BLaER1 (cell line): Measurements from ENCODE around the gene RAPGEF1.

ENCODE experiments used
- H3K27ac ChIP-seq: shearing (Covaris generic); formaldehyde crosslinking; 2 replicates; pipeline ENCODE4 v1.8.1; 2022
- H3K27me3 ChIP-seq: shearing (Covaris generic); formaldehyde crosslinking; 2 replicates; pipeline ENCODE4 v1.8.1; 2022
- H3K36me3 ChIP-seq: shearing (Covaris generic); formaldehyde crosslinking; 2 replicates; pipeline ENCODE4 v1.8.1; 2022
- H3K4me1 ChIP-seq: shearing (Covaris generic); formaldehyde crosslinking; 2 replicates; pipeline ENCODE4 v1.8.1; 2022
- H3K4me2 ChIP-seq: shearing (Covaris generic); formaldehyde crosslinking; 2 replicates; pipeline ENCODE4 v1.8.1; 2022
- H3K4me3 ChIP-seq: shearing (Covaris generic); formaldehyde crosslinking; 2 replicates; pipeline ENCODE4 v1.8.1; 2022
- H3K9ac ChIP-seq: shearing (Covaris generic); formaldehyde crosslinking; 2 replicates; pipeline ENCODE4 v1.8.1; 2022
- H3K9me3 ChIP-seq: shearing (Covaris generic); formaldehyde crosslinking; 2 replicates; pipeline ENCODE4 v1.8.1; 2022
- H4K20me1 ChIP-seq: shearing (Covaris generic); formaldehyde crosslinking; 2 replicates; pipeline ENCODE4 v1.8.1; 2022
- Cebpa-rat ChIP-seq: shearing (Covaris generic); IDR thresholded peaks from 2 replicates; pipeline ENCODE4 v1.8.1; 2022

The RAPGEF1 gene

GRCh38 chr9:131701436-131701781, 38.5 kb downstream of the RAPGEF1 start:
- Histone ChIP-seq H3K27ac (no peak overlapping the region), H3K27me3 (no peaks in the 10 kb centered on the region), H3K4me1 (peaks cover 88% of the 10 kb centered on the region), H3K9ac (no peak overlapping the region), H3K36me3 (peaks cover 18% of the 10 kb centered on the region; the same call in 1 of the 2 replicates), H4K20me1 (peaks cover 100% of the 10 kb centered on the region), H3K4me2 (peak overlapping the region; percentile 55), H3K4me3 (no peak overlapping the region), H3K9me3 (no peaks in the 10 kb centered on the region)
- peak; percentile 26; the same call in 1 of the 2 replicates for TF ChIP-seq Cebpa-rat

GRCh38 chr9:131700765-131701435, 39.0 kb downstream of the RAPGEF1 start:
- Histone ChIP-seq H3K36me3 (peaks cover 19% of the 10 kb centered on the region; the same call in 1 of the 2 replicates), H3K9me3 (no peaks in the 10 kb centered on the region), H3K27ac (no peak overlapping the region), H3K9ac (no peak overlapping the region), H3K27me3 (no peaks in the 10 kb centered on the region), H4K20me1 (peaks cover 100% of the 10 kb centered on the region), H3K4me2 (peak overlapping the region; percentile 55), H3K4me1 (peaks cover 88% of the 10 kb centered on the region), H3K4me3 (no peak overlapping the region)
- no peak for TF ChIP-seq Cebpa-rat

- peaks cover 86% of the 10 kb centered on the region for H3K4me1 ChIP-seq
- peak overlapping the region; percentile 60; the same call in 1 of the 2 replicates for H3K4me2 ChIP-seq
- TF ChIP-seq Cebpa-rat, result no peak
Observed at GRCh38 chr9:131700076-131700475, 39.8 kb downstream of the RAPGEF1 start.

GRCh38 chr9:131698618-131698985, 41.3 kb downstream of the RAPGEF1 start:
- H3K4me2 ChIP-seq, result peak overlapping the region; percentile 60
- no peaks in the 10 kb centered on the region for H3K9me3 ChIP-seq
- peaks cover 21% of the 10 kb centered on the region; the same call in 1 of the 2 replicates for H3K36me3 ChIP-seq
- 0 out of 2 replicates have a peak overlapping the region, but pooled peaks have one; percentile 20 for H3K9ac ChIP-seq
- H3K4me3 ChIP-seq, result no peak overlapping the region
- H3K27ac ChIP-seq, result peak overlapping the region; percentile 56; the same call in 1 of the 2 replicates
- H4K20me1 ChIP-seq, result peaks cover 97% of the 10 kb centered on the region
- H3K4me1 ChIP-seq, result peaks cover 81% of the 10 kb centered on the region
- H3K27me3 ChIP-seq, result no peaks in the 10 kb centered on the region
- TF ChIP-seq Cebpa-rat, result no peak

More at GRCh38 chr9:131700076-131700475, 39.8 kb downstream of the RAPGEF1 start:
- Histone ChIP-seq H3K9me3 (no peaks in the 10 kb centered on the region), H3K9ac (no peak overlapping the region), H3K36me3 (peaks cover 22% of the 10 kb centered on the region; the same call in 1 of the 2 replicates), H3K27me3 (no peaks in the 10 kb centered on the region), H4K20me1 (peaks cover 100% of the 10 kb centered on the region), H3K27ac (peak overlapping the region; percentile 20; the same call in 1 of the 2 replicates), H3K4me3 (no peak overlapping the region)

GRCh38 chr9:131697908-131698617, 41.8 kb downstream of the RAPGEF1 start:
- Histone ChIP-seq H3K36me3 (peaks cover 18% of the 10 kb centered on the region; the same call in 1 of the 2 replicates), H4K20me1 (peaks cover 97% of the 10 kb centered on the region), H3K4me2 (peak overlapping the region; percentile 60), H3K4me3 (no peak overlapping the region), H3K27me3 (no peaks in the 10 kb centered on the region), H3K9ac (0 out of 2 replicates have a peak overlapping the region, but pooled peaks have one; percentile 20), H3K27ac (peak overlapping the region; percentile 56; the same call in 1 of the 2 replicates), H3K4me1 (peaks cover 83% of the 10 kb centered on the region), H3K9me3 (no peaks in the 10 kb centered on the region)
- no peak for TF ChIP-seq Cebpa-rat

- H3K9me3 ChIP-seq, result no peaks in the 10 kb centered on the region
- no peak overlapping the region for H3K4me3 ChIP-seq
- H3K9ac ChIP-seq, result no peak overlapping the region
- H3K4me1 ChIP-seq, result peaks cover 86% of the 10 kb centered on the region
- H3K27ac ChIP-seq, result peak overlapping the region; percentile 10; the same call in 1 of the 2 replicates
- no peak for TF ChIP-seq Cebpa-rat
- H3K4me2 ChIP-seq, result peak overlapping the region; percentile 60
- no peaks in the 10 kb centered on the region for H3K27me3 ChIP-seq
- H4K20me1 ChIP-seq, result peaks cover 97% of the 10 kb centered on the region
- peaks cover 18% of the 10 kb centered on the region; the same call in 1 of the 2 replicates for H3K36me3 ChIP-seq
Observed at GRCh38 chr9:131697097-131697496, 42.8 kb downstream of the RAPGEF1 start.

- Histone ChIP-seq H3K9ac (no peak overlapping the region), H3K27me3 (no peaks in the 10 kb centered on the region), H3K4me2 (peak overlapping the region; percentile 28), H3K4me1 (peaks cover 86% of the 10 kb centered on the region), H3K27ac (peak overlapping the region; percentile 22; the same call in 1 of the 2 replicates), H3K36me3 (peaks cover 18% of the 10 kb centered on the region; the same call in 1 of the 2 replicates), H3K4me3 (no peak overlapping the region), H3K9me3 (no peaks in the 10 kb centered on the region), H4K20me1 (peaks cover 97% of the 10 kb centered on the region)
- no peak for TF ChIP-seq Cebpa-rat
Observed at GRCh38 chr9:131695836-131696460, 43.9 kb downstream of the RAPGEF1 start.

GRCh38 chr9:131695366-131695765, 44.5 kb downstream of the RAPGEF1 start:
- Histone ChIP-seq H3K4me1 (peaks cover 86% of the 10 kb centered on the region), H3K4me2 (no peak overlapping the region), H4K20me1 (peaks cover 97% of the 10 kb centered on the region), H3K36me3 (peaks cover 15% of the 10 kb centered on the region; the same call in 1 of the 2 replicates), H3K9me3 (no peaks in the 10 kb centered on the region), H3K4me3 (no peak overlapping the region), H3K27ac (no peak overlapping the region), H3K9ac (no peak overlapping the region), H3K27me3 (no peaks in the 10 kb centered on the region)
- no peak for TF ChIP-seq Cebpa-rat
